Body of pancreas (tissue), 4 donors: ENCODE measurements around the gene PAK6. TPM values are rescaled to one million over a fixed set of nuclear protein-coding genes. Genes with fewer than 3 reads are reported as not detected.

Experiments
- ATAC-seq: fragments of 150-250 bp; one replicate; pipeline ENCODE4 v1.9.1; 2016
- DNase-seq, 4 donors: peaks; one replicate each; pipeline ENCODE4 v3.0.0-alpha.2; 2019
- H3K27ac ChIP-seq, 4 donors: fragments of 200-600 bp; sonication (generic); 1 replicate in 3 of 4; 2 replicates in 1 of 4; pipeline versions ENCODE4 v1.5.1 to v1.6.1; 2016 to 2019; ENCODE audit warnings: mild to moderate bottlenecking in 1 of 4, mixed read lengths in 1 of 4, moderate library complexity in 1 of 4
- H3K27me3 ChIP-seq, 2 donors: fragments of 200-600 bp; sonication (generic); one replicate each; pipeline ENCODE4 v1.6.0; 2016; ENCODE audit warnings: mild to moderate bottlenecking in 1 of 2
- H3K36me3 ChIP-seq, 2 donors: fragments of 200-600 bp; sonication (generic); replicated peaks in 1 of 2; 2 replicates each; pipeline ENCODE4 v1.5.1; 2016; ENCODE audit warnings: low read depth in 2 of 2; ENCODE audit not compliant: insufficient read depth in 1 of 2
- H3K4me1 ChIP-seq: fragments of 200-600 bp; sonication (generic); one replicate; pipeline ENCODE4 v1.6.0; 2016
- H3K4me3 ChIP-seq, 2 donors: fragments of 200-600 bp; sonication (generic); 1 replicate in 1 of 2; 2 replicates in 1 of 2; pipeline ENCODE4 v1.5.1; 2016 to 2019
- H3K9me3 ChIP-seq, 3 donors: fragments of 200-600 bp; sonication (generic); 1 replicate in 2 of 3; 2 replicates in 1 of 3; pipeline ENCODE4 v1.5.1; 2016
- CTCF ChIP-seq, 7 experiments: fragments of 450-650 bp in 4 of 7; fragments of 200-600 bp in 3 of 7; sonication (generic) in 3 of 7; IDR thresholded peaks; one replicate each; pipeline ENCODE4 v1.5.1; 2016 to 2019; ENCODE audit warnings: antibody characterized with exemption in 7 of 7
- POLR2A ChIP-seq, 3 donors: fragments of 450-650 bp; IDR thresholded peaks; one replicate each; pipeline ENCODE4 v1.6.1; 2016; ENCODE audit warnings: antibody characterized with exemption in 3 of 3, mild to moderate bottlenecking in 2 of 3
- WGBS, 2 donors: methylation state at CpG; one replicate each; pipeline ENCODE4 v1.1.5; 2017; 5-methylcytosine and 5-hydroxymethylcytosine counted together
- intact Hi-C: fragments of 100-400 bp; cut with DNase I; formaldehyde crosslinking; loops from one replicate; pipeline ENCODE4 v1.15.1; 2023
- total RNA-seq, 2 donors: library from RNA; depleted of rRNA; stranded (reverse); fragments of >200 nt; gene quantifications; one replicate each; pipeline ENCODE4 v1.1.0, GENCODE V29; 2016

PAK6 gene
- total RNA-seq, 2 donors from 2014 or later = 14.8 to 22.4 TPM

GRCh38 chr15:40239693-40240618 is 1.1 kb downstream of the PAK6 start:
- 85 to 91% methylated on average over 7 to 19 of the region's 19 CpGs for WGBS, 2 donors
- no peak overlapping the region for H3K27ac ChIP-seq
- H3K4me1 ChIP-seq = peaks cover 13% of the 10 kb centered on the region
- no peak for TF ChIP-seq POLR2A (IDR thresholded peaks at IDR 0.05)
- no peak for TF ChIP-seq CTCF (IDR thresholded peaks at IDR 0.05)
- H3K9me3 ChIP-seq = no peaks in the 10 kb centered on the region
- no peaks in the 10 kb centered on the region for H3K36me3 ChIP-seq
- no peak for ATAC-seq
- no peak for DNase-seq
- no peak overlapping the region for H3K4me3 ChIP-seq
- intact Hi-C loops = no loop called here
- H3K27me3 ChIP-seq = no peaks in the 10 kb centered on the region

- H3K36me3 ChIP-seq = no peaks in the 10 kb centered on the region
- DNase-seq (no peak), ATAC-seq (no peak)
- H3K4me3 ChIP-seq = no peak overlapping the region
- no peaks in the 10 kb centered on the region for H3K27me3 ChIP-seq
- H3K4me1 ChIP-seq = peaks cover 21% of the 10 kb centered on the region
- no peak overlapping the region for H3K27ac ChIP-seq
- intact Hi-C loops = no loop called here
- no peaks in the 10 kb centered on the region for H3K9me3 ChIP-seq
- TF ChIP-seq POLR2A (IDR thresholded peaks at IDR 0.05) (no peak), CTCF (IDR thresholded peaks at IDR 0.05) (no peak)
- WGBS, 2 donors = 84 to 95% methylated on average over 2 to 10 of the region's 10 CpGs
Observed at GRCh38 chr15:40240619-40241221, 1.9 kb downstream of the PAK6 start.

DNA sequence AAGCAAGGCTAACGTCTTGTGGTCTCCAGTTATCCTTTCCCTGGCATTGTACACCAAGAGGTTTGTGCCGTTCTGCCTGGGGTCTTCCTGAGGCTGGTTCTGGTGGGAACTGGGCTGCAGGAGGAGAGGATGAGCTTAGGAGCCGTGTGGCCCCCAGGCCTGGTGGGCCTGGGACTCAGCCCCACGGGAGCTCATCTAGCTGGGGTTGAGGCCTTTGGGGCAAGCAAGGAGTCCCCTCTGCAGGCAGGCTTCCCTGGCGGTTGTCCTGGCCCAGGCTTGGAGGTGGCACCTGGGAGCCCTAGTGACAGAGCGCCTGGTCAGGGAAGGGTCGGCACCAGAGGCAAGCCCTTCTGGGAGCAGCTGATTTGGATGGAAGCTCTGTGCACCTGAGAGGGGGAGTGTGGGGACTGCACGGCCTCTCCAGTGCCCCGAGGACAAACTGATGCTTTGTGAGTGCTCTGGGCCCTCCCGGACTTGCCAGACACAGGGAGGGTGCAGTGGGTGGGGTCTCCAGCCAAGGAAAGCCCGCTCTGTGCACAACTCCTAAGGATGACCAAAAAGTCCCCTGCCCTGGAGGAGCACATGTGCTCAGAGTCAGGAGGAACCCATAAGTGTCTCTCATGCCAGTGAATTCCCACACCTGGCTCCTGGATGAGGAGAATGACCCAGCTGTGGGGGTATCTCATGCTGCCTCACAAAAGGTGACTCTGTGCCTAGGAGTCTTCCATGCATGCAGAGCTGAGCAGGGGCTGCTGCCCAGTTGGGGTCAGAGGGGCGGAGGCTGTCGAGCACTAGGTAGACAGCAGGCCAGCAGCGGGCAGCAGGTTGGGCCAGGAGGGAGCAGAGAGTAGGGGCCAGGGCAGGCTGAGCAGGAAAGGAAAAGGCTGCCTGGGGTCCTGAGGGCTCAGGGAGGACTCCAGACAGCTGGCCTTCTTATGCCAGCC is 2.7 kb downstream of the PAK6 start:
- ATAC-seq = no peak
- H3K4me3 ChIP-seq = no peak overlapping the region
- no peak overlapping the region for H3K27ac ChIP-seq
- intact Hi-C loops = no loop called here
- H3K4me1 ChIP-seq = peaks cover 22% of the 10 kb centered on the region
- 85 to 95% methylated on average over 4 to 14 of the region's 14 CpGs for WGBS, 2 donors
- H3K9me3 ChIP-seq = no peaks in the 10 kb centered on the region
- no peaks in the 10 kb centered on the region for H3K36me3 ChIP-seq
- no peak for TF ChIP-seq CTCF (IDR thresholded peaks at IDR 0.05)
- TF ChIP-seq POLR2A (IDR thresholded peaks at IDR 0.05) = no peak
- DNase-seq = no peak
- no peaks in the 10 kb centered on the region for H3K27me3 ChIP-seq

- TF ChIP-seq POLR2A (IDR thresholded peaks at IDR 0.05) = no peak
- no peak for TF ChIP-seq CTCF (IDR thresholded peaks at IDR 0.05)
- Histone ChIP-seq H3K27ac (no peak overlapping the region), H3K4me3 (no peak overlapping the region), H3K27me3 (no peaks in the 10 kb centered on the region), H3K9me3 (no peaks in the 10 kb centered on the region), H3K36me3 (no peaks in the 10 kb centered on the region), H3K4me1 (peaks cover 22% of the 10 kb centered on the region)
- 93 to 94% methylated on average over 10 of the region's 10 CpGs for whole genome bisulfite sequencing, 2 donors
- intact Hi-C loops = no loop called here
- DNase-seq (no peak), ATAC-seq (no peak)
Observed at GRCh38 chr15:40242213-40242599, 3.3 kb downstream of the PAK6 start.
